Smooth muscle cell (in vitro differentiated cells): ENCODE results near the gene PDIA4. TPM values are rescaled to one million over a fixed set of nuclear protein-coding genes. Genes with fewer than 3 reads are reported as not detected.
A peak's percentile ranks its signal among the peaks of the same experiment; 100 is the strongest.

ENCODE experiments used
- DNase-seq: peaks from one replicate; lab custom pipeline; 2025; ENCODE audit not compliant: unreplicated experiment; lab: John Stamatoyannopoulos, UW
- H2AFZ ChIP-seq: fragments of 200-600 bp; sonication (generic); 2 replicates; pipeline ENCODE4 v1.6.0; 2016; ENCODE audit warnings: antibody characterized with exemption, low read depth, mild to moderate bottlenecking
- H3F3A ChIP-seq: fragments of 200-600 bp; sonication (generic); 2 replicates; pipeline ENCODE4 v1.6.0; 2017; ENCODE audit warnings: antibody characterized with exemption, low read depth
- H3K27ac ChIP-seq: fragments of 200-600 bp; sonication (generic); 2 replicates; pipeline ENCODE4 v1.5.1; 2016; ENCODE audit warnings: low read depth, mild to moderate bottlenecking
- H3K27me3 ChIP-seq: fragments of 200-600 bp; sonication (generic); 2 replicates; pipeline ENCODE4 v1.6.1; 2016; ENCODE audit warnings: low read depth, mild to moderate bottlenecking
- H3K36me3 ChIP-seq: fragments of 200-600 bp; sonication (generic); 2 replicates; pipeline ENCODE4 v1.5.1; 2016; ENCODE audit warnings: low read depth
- H3K4me1 ChIP-seq: fragments of 200-600 bp; sonication (generic); 2 replicates; pipeline ENCODE4 v1.5.1; 2016; ENCODE audit warnings: low read depth
- H3K4me2 ChIP-seq: fragments of 200-600 bp; sonication (generic); 2 replicates; pipeline ENCODE4 v1.6.0; 2016; ENCODE audit warnings: mild to moderate bottlenecking
- H3K4me3 ChIP-seq: fragments of 200-600 bp; sonication (generic); 2 replicates; pipeline ENCODE4 v1.5.1; 2016; ENCODE audit warnings: mild to moderate bottlenecking
- H3K79me2 ChIP-seq: fragments of 200-600 bp; sonication (generic); 2 replicates; pipeline ENCODE4 v1.6.0; 2016; ENCODE audit warnings: low read depth, mild to moderate bottlenecking
- H3K9ac ChIP-seq: fragments of 200-600 bp; sonication (generic); 2 replicates; pipeline ENCODE4 v1.6.0; 2016; ENCODE audit warnings: low read depth
- H3K9me3 ChIP-seq: fragments of 200-600 bp; sonication (generic); replicated peaks from 2 replicates; pipeline ENCODE4 v1.5.1; 2016; ENCODE audit warnings: low read depth
- H4K20me1 ChIP-seq: fragments of 200-600 bp; sonication (generic); 2 replicates; pipeline ENCODE4 v1.6.0; 2016; ENCODE audit warnings: low read depth
- CTCF ChIP-seq: fragments of 200-600 bp; sonication (generic); IDR thresholded peaks from 2 replicates; pipeline ENCODE4 v1.5.1; 2017; ENCODE audit warnings: borderline replicate concordance, mild to moderate bottlenecking, antibody characterized with exemption; ENCODE audit not compliant: insufficient read depth, poor library complexity, severe bottlenecking
- WGBS: methylation state at CpG from one replicate; pipeline ENCODE4 v1.1.7; 2016; ENCODE audit warnings: low lambda C conversion rate; 5-methylcytosine and 5-hydroxymethylcytosine counted together
- polyA plus RNA-seq: library from polyadenylated mRNA; unstranded; fragments of >200 nt; fragmentation: Nextera tagmentation; extraction: Ambion mirVana; gene quantifications from 2 replicates; pipeline ENCODE4 v1.2.1, GENCODE V29; 2016
- total RNA-seq: library from RNA; depleted of rRNA; stranded (reverse); fragments of >200 nt; gene quantifications from 2 replicates; pipeline ENCODE4 v1.2.3, GENCODE V29; 2014

Gene PDIA4
- total RNA-seq (178 and 229 TPM in 2 replicates), polyA plus RNA-seq (211 and 316 TPM in 2 replicates)

GRCh38 chr7:149028346-149029109, at the start of gene PDIA4:
Gene PDIA4, minus strand, starts transcription at chr7:149028505. Its CDS starts 97 bp downstream, at chr7:149028408.
- Histone ChIP-seq H3F3A (peaks cover 14% of the 10 kb centered on the region), H3K4me1 (peaks cover 9% of the 10 kb centered on the region), H3K9me3 (no peaks in the 10 kb centered on the region), H3K36me3 (no peaks in the 10 kb centered on the region), H3K4me3 (peak within 1 kb of the TSS; percentile 81), H2AFZ (peak within 1 kb of the TSS; percentile 93), H3K79me2 (peaks cover 47% of the 10 kb centered on the region), H3K27ac (peak within 1 kb of the TSS; percentile 72), H3K4me2 (peak within 1 kb of the TSS; percentile 96), H4K20me1 (peaks cover 20% of the 10 kb centered on the region), H3K27me3 (no peaks in the 10 kb centered on the region), H3K9ac (peak within 1 kb of the TSS; percentile 75)
- peak; percentile 18 for TF ChIP-seq CTCF
- under 1% methylated on average over 77 of the region's 87 CpGs for WGBS
- DNase-seq, result peak; percentile 98

- DNase-seq, result no peak
- Histone ChIP-seq H3F3A (no peaks in the 10 kb centered on the region), H4K20me1 (no peaks in the 10 kb centered on the region), H3K79me2 (no peaks in the 10 kb centered on the region), H3K36me3 (no peaks in the 10 kb centered on the region), H2AFZ (no peak overlapping the region), H3K4me3 (no peak overlapping the region), H3K9ac (no peak overlapping the region), H3K4me2 (no peak overlapping the region), H3K27ac (no peak overlapping the region), H3K9me3 (no peaks in the 10 kb centered on the region), H3K4me1 (no peaks in the 10 kb centered on the region), H3K27me3 (no peaks in the 10 kb centered on the region)
- no peak for TF ChIP-seq CTCF
- WGBS, result 93% methylated on average over 9 of the region's 9 CpGs
Observed at GRCh38 chr7:149077594-149077993, 49.3 kb upstream of the PDIA4 start.

- TF ChIP-seq CTCF, result no peak
- Histone ChIP-seq H3K27ac (no peak overlapping the region), H3K9ac (no peak overlapping the region), H3K4me1 (no peaks in the 10 kb centered on the region), H3K79me2 (no peaks in the 10 kb centered on the region), H3K4me3 (no peak overlapping the region), H3F3A (no peaks in the 10 kb centered on the region), H3K27me3 (no peaks in the 10 kb centered on the region), H2AFZ (no peak overlapping the region), H3K4me2 (no peak overlapping the region), H3K9me3 (no peaks in the 10 kb centered on the region), H4K20me1 (no peaks in the 10 kb centered on the region), H3K36me3 (no peaks in the 10 kb centered on the region)
- DNase-seq, result no peak
- WGBS, result 98% methylated on average over 2 of the region's 2 CpGs
Observed at GRCh38 chr7:149075286-149075685, 47.0 kb upstream of the PDIA4 start.
